IMR-90 (cell line): Measurements from ENCODE around the gene SLC25A30. TPM values are rescaled to one million over a fixed set of nuclear protein-coding genes. Genes with fewer than 3 reads are reported as not detected.

ENCODE experiments used
- ATAC-seq: fragments of 200-7000 bp; cut with Tn5 transposase; 2 replicates; pipeline ENCODE4 v1.9.1; 2020; ENCODE audit warnings: low read depth, mild to moderate bottlenecking, moderate library complexity
- BruUV-seq: library from RNA; stranded (reverse); fragments of 400-500 nt; replicated peaks from 2 replicates; lab custom pipeline; 2021; lab: Mats Ljungman, UMichigan
- CTCF ChIA-PET: fragments of 300-600 bp; formaldehyde crosslinking; extraction: SDS; loops from one replicate; lab custom pipeline; 2021; ENCODE audit warnings: antibody characterized with exemption; lab: Yijun Ruan, JAX
- POLR2A ChIA-PET: fragments of 300-600 bp; sonication (Branson Sonifier 250); formaldehyde crosslinking; loops from one replicate; lab custom pipeline; 2022; ENCODE audit warnings: antibody characterized with exemption; ENCODE audit not compliant: unreplicated experiment; lab: Charles Lee
- DNase-seq: peaks from one replicate; pipeline ENCODE4 v3.0.0; 2013
- H2AFZ ChIP-seq: replicated peaks from 2 replicates; pipeline ENCODE3; 2013; ENCODE audit warnings: low read length, mild to moderate bottlenecking; ENCODE audit not compliant: poor library complexity
- H2AK5ac ChIP-seq: 2 replicates; pipeline ENCODE4 v1.6.1; 2013; ENCODE audit warnings: low read depth, low read length, inconsistent platforms
- H2AK9ac ChIP-seq: replicated peaks from 2 replicates; pipeline ENCODE3; 2013; ENCODE audit warnings: mild to moderate bottlenecking, low read depth, low read length, moderate library complexity; ENCODE audit not compliant: poor library complexity
- H2BK120ac ChIP-seq: 2 replicates; pipeline ENCODE4 v1.6.1; 2013; ENCODE audit warnings: low read depth, low read length, inconsistent platforms
- H2BK15ac ChIP-seq: 3 replicates; pipeline ENCODE4 v1.6.1; 2013; ENCODE audit warnings: low read depth, low read length, inconsistent platforms
- H2BK20ac ChIP-seq: 2 replicates; pipeline ENCODE4 v1.6.1; 2013; ENCODE audit warnings: low read depth, mild to moderate bottlenecking, inconsistent platforms, low read length, moderate library complexity
- H2BK5ac ChIP-seq: 2 replicates; pipeline ENCODE4 v1.6.1; 2013; ENCODE audit warnings: mild to moderate bottlenecking, low read depth, low read length, inconsistent platforms; ENCODE audit not compliant: poor library complexity, severe bottlenecking
- H3K14ac ChIP-seq: replicated peaks from 2 replicates; pipeline ENCODE4 v1.6.1; 2013; ENCODE audit warnings: low read depth, low read length, inconsistent platforms
- H3K18ac ChIP-seq: 2 replicates; pipeline ENCODE4 v1.6.1; 2013; ENCODE audit warnings: low read depth, low read length, control low read depth
- H3K23ac ChIP-seq: 2 replicates; pipeline ENCODE4 v1.6.1; 2013; ENCODE audit warnings: low read depth, low read length, inconsistent platforms
- H3K27ac ChIP-seq: 2 replicates; pipeline ENCODE4 v1.5.1; 2013; ENCODE audit warnings: mild to moderate bottlenecking, control low read depth, low read length; ENCODE audit not compliant: insufficient read depth
- H3K27me3 ChIP-seq: 2 replicates; pipeline ENCODE4 v1.6.1; 2013; ENCODE audit warnings: low read length; ENCODE audit not compliant: control insufficient read depth, insufficient read depth
- H3K36me3 ChIP-seq: 2 replicates; pipeline ENCODE4 v1.6.1; 2013; ENCODE audit warnings: low read length, mixed read lengths; ENCODE audit not compliant: control insufficient read depth, insufficient read depth
- H3K4ac ChIP-seq: 2 replicates; pipeline ENCODE4 v1.6.1; 2013; ENCODE audit warnings: low read depth, low read length, inconsistent platforms
- H3K4me1 ChIP-seq: 2 replicates; pipeline ENCODE4 v1.6.1; 2013; ENCODE audit warnings: low read length, mixed read lengths; ENCODE audit not compliant: control insufficient read depth, insufficient read depth
- H3K4me2 ChIP-seq: 2 replicates; pipeline ENCODE4 v1.6.1; 2013; ENCODE audit warnings: low read depth, mild to moderate bottlenecking, control low read depth, low read length, moderate library complexity
- H3K4me3 ChIP-seq: 2 replicates; pipeline ENCODE4 v1.5.1; 2013; ENCODE audit warnings: low read depth, mild to moderate bottlenecking, control low read depth, low read length, moderate library complexity; ENCODE audit not compliant: insufficient read depth
- H3K56ac ChIP-seq: 2 replicates; pipeline ENCODE4 v1.6.1; 2013; ENCODE audit warnings: low read length, inconsistent platforms; ENCODE audit not compliant: insufficient read depth; ENCODE audit errors: extremely low read depth
- H3K79me1 ChIP-seq, 2 experiments: 2 replicates each; pipeline ENCODE4 v1.6.1; 2013; ENCODE audit warnings: low read length in 2 of 2, inconsistent platforms in 1 of 2, low read depth in 1 of 2
- H3K9ac ChIP-seq: 2 replicates; pipeline ENCODE4 v1.6.1; 2013; ENCODE audit warnings: low read depth, low read length, control low read depth
- H3K9me1 ChIP-seq: 2 replicates; pipeline ENCODE4 v1.6.1; 2013; ENCODE audit warnings: low read length, inconsistent platforms; ENCODE audit not compliant: insufficient read depth
- H3K9me3 ChIP-seq: 2 replicates; pipeline ENCODE4 v1.6.1; 2013; ENCODE audit warnings: low read length; ENCODE audit not compliant: control insufficient read depth, insufficient read depth
- H4K20me1 ChIP-seq: 2 replicates; pipeline ENCODE4 v1.6.1; 2013; ENCODE audit warnings: low read length, inconsistent platforms; ENCODE audit not compliant: insufficient read depth
- H4K5ac ChIP-seq: 2 replicates; pipeline ENCODE4 v1.6.1; 2013; ENCODE audit warnings: mild to moderate bottlenecking, low read depth, low read length, control low read depth
- H4K8ac ChIP-seq, 2 experiments: 2 replicates each; pipeline ENCODE4 v1.6.1; 2013; ENCODE audit warnings: low read depth in 2 of 2, low read length in 2 of 2, control low read depth in 1 of 2, inconsistent platforms in 1 of 2
- H4K91ac ChIP-seq: 2 replicates; pipeline ENCODE4 v1.6.1; 2013; ENCODE audit warnings: low read depth, low read length, inconsistent platforms; ENCODE audit not compliant: insufficient read depth
- CTCF ChIP-seq: conservative IDR thresholded peaks from 2 replicates; pipeline ENCODE4 v1.5.1; 2012; ENCODE audit warnings: mild to moderate bottlenecking, low read depth, low read length, improper control_type of control experiment
- ELK1 ChIP-seq: fragments of 150-350 bp; IDR thresholded peaks from 2 replicates; pipeline ENCODE4 v1.6.1; 2016; ENCODE audit warnings: low read depth, mild to moderate bottlenecking, low read length, moderate library complexity, borderline replicate concordance
- FOS ChIP-seq: fragments of 150-350 bp; IDR thresholded peaks from 2 replicates; pipeline ENCODE4 v1.6.1; 2016; ENCODE audit warnings: low read depth, low read length
- MAFK ChIP-seq: IDR thresholded peaks from 2 replicates; pipeline ENCODE4 v1.6.1; 2012; ENCODE audit warnings: low read depth, low read length, improper control_type of control experiment
- NFE2L2 ChIP-seq: fragments of 150-350 bp; IDR thresholded peaks from 2 replicates; pipeline ENCODE4 v1.6.1; 2016; ENCODE audit warnings: low read depth, mild to moderate bottlenecking, low read length
- RCOR1 ChIP-seq: IDR thresholded peaks from 2 replicates; pipeline ENCODE4 v1.6.1; 2012; ENCODE audit warnings: mild to moderate bottlenecking, low read length, improper control_type of control experiment; ENCODE audit not compliant: insufficient replicate concordance
- WGBS, 2 experiments: methylation state at CpG; one replicate each; pipeline versions ENCODE4 v1.1.5 to v1.1.7; 2013; ENCODE audit warnings: missing lambda C conversion rate in 2 of 2; ENCODE audit not compliant: insufficient read length in 1 of 2; ENCODE audit errors: extremely low coverage in 2 of 2; 5-methylcytosine and 5-hydroxymethylcytosine counted together
- dilution Hi-C: fragments of 300-500 bp; cut with HindIII; formaldehyde crosslinking; loops from one replicate; pipeline ENCODE4 v1.14.3; 2018; ENCODE audit warnings: low sequenced_read_pairs; ENCODE audit not compliant: unreplicated experiment
- in situ Hi-C: fragments of 300-500 bp; cut with MboI; formaldehyde crosslinking; loops from 3 replicates; pipeline ENCODE4 v1.14.3; 2019; ENCODE audit warnings: low sequenced_read_pairs, inconsistent platforms, mixed read lengths
- intact Hi-C: fragments of 100-400 bp; cut with micrococcal nuclease; formaldehyde crosslinking; loops from 2 replicates; pipeline ENCODE4 v1.10.0; 2022
- polyA plus RNA-seq, 3 experiments: library from polyadenylated mRNA; depleted of rRNA; stranded (reverse); fragments of >200 nt; gene quantifications; 2 replicates each; pipeline ENCODE4 v1.2.3, GENCODE V29; 2012; ENCODE audit warnings: low replicate concordance in 1 of 3
- total RNA-seq: library from RNA; depleted of rRNA; stranded (reverse); fragments of >200 nt; gene quantifications from 2 replicates; pipeline ENCODE4 v1.2.3, GENCODE V29; 2012

Gene SLC25A30
- total and polyA plus RNA-seq, 2 of the 4 experiments (the other 2 are of a cell fraction), result 9.9 to 19.4 TPM

DNA sequence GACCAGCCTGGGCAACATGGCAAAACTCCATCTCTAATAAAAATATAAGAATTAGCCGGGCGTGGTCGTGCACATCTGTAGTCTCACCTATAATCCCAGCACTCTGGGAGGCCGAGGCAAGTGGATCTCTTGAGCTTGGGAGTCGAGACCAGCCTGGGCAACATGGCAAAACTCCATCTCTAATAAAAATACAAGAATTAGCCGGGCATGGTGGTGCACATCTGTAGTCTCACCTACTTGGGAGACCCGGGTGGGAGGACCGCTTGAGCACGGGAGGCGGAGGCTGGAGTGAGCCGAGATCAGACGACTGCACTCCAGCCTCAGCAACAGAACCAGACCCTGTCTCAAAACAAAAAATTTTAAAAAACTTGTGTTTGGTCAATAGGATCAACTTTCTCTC, 7.7 kb downstream of the SLC25A30 start:
- Histone ChIP-seq H2AK5ac (no peak overlapping the region), H3K4me2 (no peak overlapping the region), H2BK5ac (no peak overlapping the region), H3K14ac (no peak overlapping the region), H3K27ac (no peak overlapping the region), H3K4ac (no peak overlapping the region), H3K27me3 (no peaks in the 10 kb centered on the region), H3K9me1 (peaks cover 19% of the 10 kb centered on the region), H3K9ac (no peak overlapping the region), H3K36me3 (peaks cover 20% of the 10 kb centered on the region), H3K4me1 (peaks cover 6% of the 10 kb centered on the region), H4K5ac (no peak overlapping the region), H4K8ac (no peak overlapping the region), H4K91ac (no peak overlapping the region), H3K56ac (no peak overlapping the region), H2BK15ac (no peak overlapping the region), H2AK9ac (no peak overlapping the region), H3K23ac (no peak overlapping the region), H3K4me3 (no peak overlapping the region), H3K79me1 (peaks cover 9 to 25% of the 10 kb centered on the region in 2 experiments), H2BK120ac (no peak overlapping the region), H4K20me1 (peaks cover 8% of the 10 kb centered on the region; the same call in 1 of the 2 replicates), H2AFZ (no peak overlapping the region), H2BK20ac (no peak overlapping the region), H3K18ac (no peak overlapping the region), H3K9me3 (no peaks in the 10 kb centered on the region)
- 97% methylated on average over 11 of the region's 12 CpGs; no CpG with 5 or more reads in 1 of the 2 experiments for WGBS, 2 experiments
- DNase-seq (no peak), ATAC-seq (no peak)
- intact Hi-C loops (loop anchor here (5.0 kb wide), 1 partner anchor 38 kb away; no protein-coding TSS in a partner anchor), dilution Hi-C loops (no loop called here), in situ Hi-C loops (no loop called here)
- ChIA-PET POLR2A (no interaction called here), CTCF (no interaction called here)
- TF ChIP-seq ELK1 (no peak), FOS (no peak), CTCF (no peak), NFE2L2 (no peak), MAFK (no peak), RCOR1 (no peak)
- no TSS peak for BruUV-seq
